MCF 10A (cell line): Measurements from ENCODE around the gene PRKRA. TPM values are rescaled to one million over a fixed set of nuclear protein-coding genes. Genes with fewer than 3 reads are reported as not detected.

Experiments used
- BruUV-seq: library from RNA; stranded (reverse); fragments of 400-500 nt; replicated peaks from 2 replicates; lab custom pipeline; 2021; lab: Mats Ljungman, UMichigan
- CTCF ChIA-PET: fragments of 300-600 bp; sonication (Branson Sonifier 250); formaldehyde crosslinking; extraction: SDS; loops from one replicate; lab custom pipeline; 2021; ENCODE audit warnings: antibody characterized with exemption, inconsistent platforms; lab: Yijun Ruan, JAX
- POLR2A ChIA-PET: fragments of 300-600, 350-650 bp; sonication (Branson Sonifier 250); formaldehyde crosslinking; extraction: SDS; loops from one replicate; lab custom pipeline; 2020; ENCODE audit warnings: antibody characterized with exemption, inconsistent platforms; lab: Yijun Ruan, JAX
- DNase-seq: peaks from one replicate; pipeline ENCODE4 v3.0.0-alpha.2; 2018; ENCODE audit not compliant: unreplicated experiment
- H3K27ac Mint-ChIP-seq: one replicate; pipeline ENCODE4 v1.8.0; 2022; ENCODE audit warnings: mild to moderate bottlenecking, low read depth, mixed read lengths; ENCODE audit not compliant: unreplicated experiment
- H3K27me3 Mint-ChIP-seq: one replicate; pipeline ENCODE4 v1.8.0; 2022; ENCODE audit warnings: mixed read lengths; ENCODE audit not compliant: insufficient read depth, unreplicated experiment
- H3K36me3 Mint-ChIP-seq: one replicate; pipeline ENCODE4 v1.8.0; 2022; ENCODE audit warnings: mild to moderate bottlenecking, moderate library complexity, mixed read lengths; ENCODE audit not compliant: insufficient read depth, unreplicated experiment
- H3K4me1 Mint-ChIP-seq: one replicate; pipeline ENCODE4 v1.8.0; 2022; ENCODE audit warnings: mixed read lengths; ENCODE audit not compliant: insufficient read depth, unreplicated experiment
- H3K4me3 Mint-ChIP-seq: one replicate; pipeline ENCODE4 v1.8.0; 2022; ENCODE audit warnings: mild to moderate bottlenecking, moderate library complexity, mixed read lengths; ENCODE audit not compliant: unreplicated experiment
- H3K9me3 Mint-ChIP-seq: one replicate; pipeline ENCODE4 v1.8.0; 2022; ENCODE audit warnings: mixed read lengths; ENCODE audit not compliant: unreplicated experiment
- CTCF ChIP-seq: fragments of 200-600 bp; IDR thresholded peaks from one replicate; pipeline ENCODE4 v1.8.0; 2022; ENCODE audit warnings: antibody characterized with exemption, mild to moderate bottlenecking; ENCODE audit not compliant: unreplicated experiment
- intact Hi-C: fragments of 100-400 bp; cut with micrococcal nuclease; formaldehyde crosslinking; loops from 2 replicates; pipeline ENCODE4 v1.14.1; 2022
- total RNA-seq: library from RNA; stranded (reverse); gene quantifications from 2 replicates; pipeline ENCODE4 v1.2.3, GENCODE V29; 2022

Gene PRKRA
- total RNA-seq, 1 experiment from 2014 or later = 58.9 TPM

- CTCF ChIA-PET = interaction anchor here (0.6 kb wide), 1 partner anchor 13 kb away, joined by 3 read pairs; no protein-coding TSS in a partner anchor
- no peak for DNase-seq
- no TSS peak for BruUV-seq
- Mint-ChIP-seq H3K27me3 (no peaks in the 10 kb centered on the region), H3K4me3 (no peak overlapping the region), H3K9me3 (no peaks in the 10 kb centered on the region), H3K36me3 (peaks cover 88% of the 10 kb centered on the region), H3K4me1 (no peaks in the 10 kb centered on the region), H3K27ac (no peak overlapping the region)
- POLR2A ChIA-PET = interaction anchor here (0.7 kb wide), 1 partner anchor 456 kb away, joined by 3 read pairs; no protein-coding TSS in a partner anchor
- no peak for TF ChIP-seq CTCF
- intact Hi-C loops = no loop called here
Observed at GRCh38 chr2:178436662-178437061, 14.3 kb downstream of the PRKRA start.

DNA sequence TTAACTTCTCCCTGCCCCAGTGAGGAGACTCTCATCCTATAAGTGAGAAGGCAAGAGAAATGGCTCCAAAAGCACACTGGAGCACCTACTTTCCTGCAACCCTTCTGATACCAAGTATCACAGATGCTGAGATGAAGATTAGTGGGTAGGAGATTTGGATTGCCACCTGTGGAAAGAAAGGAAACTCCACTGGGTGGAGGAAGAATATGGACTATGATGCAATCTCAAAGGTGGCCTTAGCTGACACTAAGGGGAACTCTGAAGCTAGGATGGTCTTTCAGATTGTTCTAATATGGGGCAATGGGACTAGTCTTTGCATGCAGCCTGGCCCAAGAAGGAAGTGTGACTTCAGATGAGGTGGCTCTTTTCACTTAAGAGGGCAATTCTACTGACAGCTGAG lies 21.6 kb downstream of the PRKRA start:
- ChIA-PET POLR2A (interaction anchor here (0.8 to 2.4 kb wide), 3 partner anchors 11 to 27 kb away, joined by 3 to 9 read pairs (median 3); partner anchors contain the start of genes PJVK and PRKRA), CTCF (interaction anchor here (0.7 to 3.4 kb wide), 4 partner anchors 10 to 318 kb away, joined by 3 to 24 read pairs (median 7); partner anchors contain the start of gene RBM45)
- intact Hi-C loops = no loop called here
- Mint-ChIP-seq H3K4me3 (no peak overlapping the region), H3K27ac (no peak overlapping the region), H3K9me3 (peaks cover 8% of the 10 kb centered on the region), H3K36me3 (peaks cover 61% of the 10 kb centered on the region), H3K4me1 (no peaks in the 10 kb centered on the region), H3K27me3 (no peaks in the 10 kb centered on the region)
- TF ChIP-seq CTCF = no peak
- no TSS peak for BruUV-seq
- no peak for DNase-seq

DNA sequence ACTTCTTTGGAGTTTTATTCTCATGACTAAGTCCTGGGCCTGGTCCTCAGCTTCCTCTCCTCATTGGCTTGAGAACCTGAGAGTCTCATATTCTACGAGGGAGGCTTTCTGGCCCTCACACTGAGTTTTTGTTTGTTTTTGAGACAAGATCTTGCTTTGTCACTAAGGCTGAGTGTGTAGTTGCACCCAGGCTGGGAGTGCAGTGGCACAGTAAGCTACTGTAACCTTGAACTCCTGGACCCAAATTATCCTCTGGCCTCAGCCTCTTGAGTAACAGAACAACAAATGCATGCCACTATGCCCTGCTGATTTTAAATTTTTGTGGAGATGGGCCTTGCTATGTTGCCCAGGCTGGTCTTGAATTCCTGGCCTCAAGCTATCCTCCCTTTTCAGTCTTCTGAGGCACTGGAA lies 22.6 kb downstream of the PRKRA start:
- peaks cover 54% of the 10 kb centered on the region for H3K36me3 Mint-ChIP-seq
- intact Hi-C loops = no loop called here
- DNase-seq = no peak
- ChIA-PET CTCF (interaction anchor here (1.4 to 3.4 kb wide), 3 partner anchors 9 to 317 kb away, joined by 7 to 24 read pairs (median 7); partner anchors contain the start of gene RBM45), POLR2A (interaction anchor here (0.8 to 2.4 kb wide), 5 partner anchors 9 to 311 kb away, joined by 3 to 9 read pairs (median 3); partner anchors contain the start of genes PJVK and PRKRA)
- no peaks in the 10 kb centered on the region for H3K27me3 Mint-ChIP-seq
- no peak for TF ChIP-seq CTCF
- no peaks in the 10 kb centered on the region for H3K4me1 Mint-ChIP-seq
- no TSS peak for BruUV-seq
- H3K27ac Mint-ChIP-seq = peak overlapping the region; percentile 20
- peaks cover 8% of the 10 kb centered on the region for H3K9me3 Mint-ChIP-seq
- no peak overlapping the region for H3K4me3 Mint-ChIP-seq

DNA sequence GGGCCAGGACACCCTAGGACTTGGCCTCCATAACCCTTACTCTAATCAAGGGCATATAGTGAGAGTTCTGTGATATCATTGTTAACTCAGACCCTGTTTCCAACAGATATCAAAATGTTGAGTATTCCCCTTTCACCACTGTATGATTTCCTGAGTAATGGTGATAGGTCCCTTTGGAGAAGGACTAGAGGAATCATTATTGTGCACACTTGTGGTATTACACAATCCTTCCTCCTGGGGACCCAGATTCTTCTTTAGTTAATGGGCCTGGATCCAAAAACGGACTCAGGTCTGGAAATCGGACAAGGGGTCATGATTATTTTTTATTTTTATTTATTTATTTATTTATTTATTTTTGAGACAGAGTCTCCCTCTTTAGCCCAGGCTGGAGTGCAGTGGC lies 23.5 kb downstream of the PRKRA start:
- intact Hi-C loops = no loop called here
- no peaks in the 10 kb centered on the region for H3K27me3 Mint-ChIP-seq
- H3K27ac Mint-ChIP-seq = no peak overlapping the region
- CTCF ChIA-PET = interaction anchor here (0.7 to 3.4 kb wide), 2 partner anchors 8 to 313 kb away, joined by 4 to 24 read pairs; no protein-coding TSS in a partner anchor
- DNase-seq = no peak
- no TSS peak for BruUV-seq
- H3K4me1 Mint-ChIP-seq = no peaks in the 10 kb centered on the region
- peaks cover 46% of the 10 kb centered on the region for H3K36me3 Mint-ChIP-seq
- H3K9me3 Mint-ChIP-seq = peaks cover 8% of the 10 kb centered on the region
- H3K4me3 Mint-ChIP-seq = no peak overlapping the region
- TF ChIP-seq CTCF = no peak
- POLR2A ChIA-PET = interaction anchor here (2.4 kb wide), 1 partner anchor 9 kb away, joined by 9 read pairs; no protein-coding TSS in a partner anchor
